Osteocyte (in vitro differentiated cells): ENCODE results near the gene SPATS1. TPM values are rescaled to one million over a fixed set of nuclear protein-coding genes. Genes with fewer than 3 reads are reported as not detected.

Source experiments
- DNase-seq: peaks from one replicate; pipeline ENCODE4 v3.0.0; 2021; ENCODE audit warnings: mixed read lengths; ENCODE audit not compliant: unreplicated experiment; ENCODE audit errors: extremely low spot score
- H3K27ac Mint-ChIP-seq: one replicate; pipeline ENCODE4 v1.8.0; 2021; ENCODE audit warnings: mild to moderate bottlenecking, mixed read lengths; ENCODE audit not compliant: unreplicated experiment
- H3K27me3 Mint-ChIP-seq: one replicate; pipeline ENCODE4 v1.8.0; 2021; ENCODE audit warnings: mixed read lengths; ENCODE audit not compliant: unreplicated experiment
- H3K36me3 Mint-ChIP-seq: one replicate; pipeline ENCODE4 v1.8.0; 2021; ENCODE audit warnings: mixed read lengths; ENCODE audit not compliant: unreplicated experiment
- H3K4me1 Mint-ChIP-seq: one replicate; pipeline ENCODE4 v1.8.0; 2021; ENCODE audit warnings: mixed read lengths; ENCODE audit not compliant: unreplicated experiment
- H3K4me3 Mint-ChIP-seq: one replicate; pipeline ENCODE4 v1.8.0; 2021; ENCODE audit warnings: mild to moderate bottlenecking, moderate library complexity, mixed read lengths; ENCODE audit not compliant: unreplicated experiment
- H3K9me3 Mint-ChIP-seq: one replicate; pipeline ENCODE4 v1.8.0; 2021; ENCODE audit warnings: mixed read lengths; ENCODE audit not compliant: unreplicated experiment
- total RNA-seq: library from RNA; stranded (reverse); gene quantifications from 2 replicates; pipeline ENCODE4 v1.2.1, GENCODE V29; 2021
- TF ChIP-seq, protein P1 (sequence below): fragments of 200-600 bp; sonication (generic); IDR thresholded peaks from 2 replicates; pipeline ENCODE4 v1.5.0; 2021; ENCODE audit warnings: antibody characterized with exemption, mild to moderate bottlenecking, moderate library complexity

Gene SPATS1
- total RNA-seq, 1 donor from 2014 or later = not detected

DNA sequence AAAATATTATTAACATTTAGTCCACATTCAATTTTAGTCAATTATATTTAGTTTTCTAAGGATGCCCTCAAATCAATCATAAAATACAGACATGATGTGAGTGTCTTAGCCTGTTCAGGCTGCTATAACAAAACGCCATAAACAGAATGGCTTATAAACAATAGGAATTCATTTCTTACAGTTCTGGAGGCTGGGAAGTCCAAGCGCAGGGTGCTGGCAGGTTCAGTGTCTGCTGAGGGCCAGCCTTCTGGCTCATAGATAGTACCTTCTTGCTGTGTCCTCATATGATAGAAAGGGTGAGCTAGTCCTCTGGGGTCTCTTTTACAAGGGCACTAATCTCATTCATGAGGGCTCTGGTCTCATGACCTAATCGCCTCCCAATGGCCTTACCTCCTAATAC, 35.0 kb downstream of the SPATS1 start:
- Mint-ChIP-seq H3K4me1 (peaks cover 9% of the 10 kb centered on the region), H3K27ac (no peak overlapping the region), H3K36me3 (no peaks in the 10 kb centered on the region), H3K9me3 (no peaks in the 10 kb centered on the region), H3K27me3 (peaks cover 20% of the 10 kb centered on the region), H3K4me3 (no peak overlapping the region)
- DNase-seq = no peak
- TF ChIP-seq, protein P1, sequence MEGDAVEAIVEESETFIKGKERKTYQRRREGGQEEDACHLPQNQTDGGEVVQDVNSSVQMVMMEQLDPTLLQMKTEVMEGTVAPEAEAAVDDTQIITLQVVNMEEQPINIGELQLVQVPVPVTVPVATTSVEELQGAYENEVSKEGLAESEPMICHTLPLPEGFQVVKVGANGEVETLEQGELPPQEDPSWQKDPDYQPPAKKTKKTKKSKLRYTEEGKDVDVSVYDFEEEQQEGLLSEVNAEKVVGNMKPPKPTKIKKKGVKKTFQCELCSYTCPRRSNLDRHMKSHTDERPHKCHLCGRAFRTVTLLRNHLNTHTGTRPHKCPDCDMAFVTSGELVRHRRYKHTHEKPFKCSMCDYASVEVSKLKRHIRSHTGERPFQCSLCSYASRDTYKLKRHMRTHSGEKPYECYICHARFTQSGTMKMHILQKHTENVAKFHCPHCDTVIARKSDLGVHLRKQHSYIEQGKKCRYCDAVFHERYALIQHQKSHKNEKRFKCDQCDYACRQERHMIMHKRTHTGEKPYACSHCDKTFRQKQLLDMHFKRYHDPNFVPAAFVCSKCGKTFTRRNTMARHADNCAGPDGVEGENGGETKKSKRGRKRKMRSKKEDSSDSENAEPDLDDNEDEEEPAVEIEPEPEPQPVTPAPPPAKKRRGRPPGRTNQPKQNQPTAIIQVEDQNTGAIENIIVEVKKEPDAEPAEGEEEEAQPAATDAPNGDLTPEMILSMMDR = no peak

DNA sequence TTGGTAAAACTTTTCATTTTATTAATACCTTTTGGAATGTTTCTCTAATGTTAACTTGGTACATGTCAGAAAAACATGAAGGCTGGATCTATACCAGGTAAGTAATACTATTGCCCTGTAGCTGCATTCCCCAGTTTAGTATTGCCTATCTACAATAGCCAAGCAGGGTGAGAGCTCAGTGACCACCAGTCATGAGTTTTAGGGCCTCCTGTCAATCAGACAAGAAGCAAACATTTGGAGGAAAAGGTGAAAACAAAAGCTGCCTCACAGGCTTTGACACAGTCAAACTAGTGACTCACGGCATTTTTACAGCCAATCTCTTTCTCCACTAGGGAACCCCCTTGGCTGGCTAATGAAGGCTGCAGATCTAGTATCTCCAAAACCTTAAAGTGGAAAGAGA, 35.5 kb downstream of the SPATS1 start:
- H3K9me3 Mint-ChIP-seq = no peaks in the 10 kb centered on the region
- H3K4me3 Mint-ChIP-seq = no peak overlapping the region
- DNase-seq = no peak
- TF ChIP-seq, protein P1 = no peak
- peaks cover 5% of the 10 kb centered on the region for H3K4me1 Mint-ChIP-seq
- H3K27me3 Mint-ChIP-seq = peaks cover 20% of the 10 kb centered on the region
- no peaks in the 10 kb centered on the region for H3K36me3 Mint-ChIP-seq
- no peak overlapping the region for H3K27ac Mint-ChIP-seq

DNA sequence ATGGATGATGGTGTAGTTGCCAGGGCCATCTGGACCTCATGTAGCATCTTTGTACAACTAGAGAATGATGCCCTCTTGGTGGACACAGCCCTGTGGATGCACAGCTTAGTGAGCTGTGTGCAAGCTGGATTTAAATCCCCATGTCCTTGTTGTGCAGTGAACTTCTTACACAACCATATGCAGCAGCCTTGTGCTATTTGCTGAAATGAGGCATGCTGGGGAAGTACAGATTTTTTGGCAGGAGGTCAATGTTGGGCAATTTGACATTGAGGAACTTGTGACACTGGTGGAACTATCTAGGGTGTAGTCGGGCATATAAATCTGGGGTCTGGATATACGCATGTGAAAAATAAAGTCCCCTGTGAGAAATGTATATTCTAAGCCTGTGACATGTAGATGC, 39.3 kb downstream of the SPATS1 start:
- Mint-ChIP-seq H3K27ac (no peak overlapping the region), H3K4me3 (no peak overlapping the region), H3K4me1 (peaks cover 6% of the 10 kb centered on the region), H3K9me3 (no peaks in the 10 kb centered on the region), H3K27me3 (peaks cover 5% of the 10 kb centered on the region), H3K36me3 (no peaks in the 10 kb centered on the region)
- TF ChIP-seq, protein P1 = no peak
- no peak for DNase-seq

DNA sequence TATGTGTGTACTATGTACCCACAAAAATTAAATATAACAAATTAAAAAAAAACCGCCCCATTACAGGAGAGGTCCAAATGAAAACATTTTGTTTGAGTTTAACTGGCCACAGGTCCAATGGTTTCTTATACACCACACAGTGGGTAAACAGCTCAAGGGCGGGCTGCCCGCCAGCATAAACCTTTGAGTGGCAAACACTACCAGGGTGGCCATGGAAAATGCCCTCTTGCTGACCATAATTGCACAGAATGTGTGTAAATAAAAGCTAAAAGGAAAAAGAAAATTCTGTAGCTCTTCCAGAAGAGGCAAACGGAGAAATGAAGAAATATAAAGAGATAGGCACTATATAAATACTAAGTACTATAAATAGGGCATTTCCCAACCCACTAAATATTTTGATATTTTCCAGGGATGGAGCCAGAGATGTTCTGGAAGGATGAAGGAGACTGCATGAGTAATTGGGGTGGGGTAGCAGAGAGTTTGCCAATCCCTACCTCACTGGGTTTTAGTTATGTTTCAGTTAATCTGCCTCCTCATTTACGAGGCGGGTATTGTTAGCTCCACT, 44.0 kb downstream of the SPATS1 start:
- Mint-ChIP-seq H3K27ac (peak overlapping the region; percentile 99), H3K4me3 (peak overlapping the region; percentile 95), H3K9me3 (no peaks in the 10 kb centered on the region), H3K4me1 (peaks cover 32% of the 10 kb centered on the region), H3K27me3 (no peaks in the 10 kb centered on the region), H3K36me3 (no peaks in the 10 kb centered on the region)
- TF ChIP-seq, protein P1 = no peak
- DNase-seq = no peak

DNA sequence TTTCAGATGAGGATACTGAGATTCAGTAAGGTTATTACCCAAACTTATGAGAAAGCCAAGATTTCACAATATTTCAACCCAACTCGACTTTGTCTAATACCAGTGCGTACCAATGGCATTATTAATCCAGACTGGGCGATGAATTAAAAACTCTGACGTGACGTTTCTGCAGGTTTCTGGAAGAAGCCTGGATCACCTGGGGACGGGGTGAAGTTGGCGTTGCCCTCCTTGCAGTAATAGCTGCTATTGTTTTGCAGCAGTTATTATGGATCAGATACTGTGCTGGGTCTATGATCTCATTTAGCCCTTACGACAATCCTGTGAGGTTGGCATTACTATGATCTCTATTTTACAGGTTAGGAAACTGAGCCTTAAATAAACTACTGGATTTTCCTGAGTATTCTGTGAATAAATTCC, 44.5 kb downstream of the SPATS1 start:
- H3K27ac Mint-ChIP-seq = peak overlapping the region; percentile 99
- DNase-seq = no peak
- TF ChIP-seq, protein P1 = no peak
- H3K27me3 Mint-ChIP-seq = no peaks in the 10 kb centered on the region
- peaks cover 4% of the 10 kb centered on the region for H3K36me3 Mint-ChIP-seq
- peaks cover 32% of the 10 kb centered on the region for H3K4me1 Mint-ChIP-seq
- H3K4me3 Mint-ChIP-seq = peak overlapping the region; percentile 95
- H3K9me3 Mint-ChIP-seq = no peaks in the 10 kb centered on the region
